ENCODE data around the gene CAPN15.
"Not testable (repeated sequence)": the region's sequence is repeated elsewhere in the genome, so short reads cannot be mapped to it uniquely, and the experiment has no call there.

GRCh38 chr16:507527-507926 is 20.0 kb upstream of the CAPN15 start:
- not testable (repeated sequence) for TF ChIP-seq CTCF, POLR2A (IDR thresholded peaks at IDR 0.05)

All from testis (tissue), 2 donors.